ENCODE measurements around the gene SLC4A2.

SLC4A2 gene

GRCh38 chr7:151124899-151125399 lies 65.6 kb downstream of the SLC4A2 start:
- Histone ChIP-seq H3K4me3 (ENCODE audit: low read depth, low read length) (no peak overlapping the region), H3K9me3 (ENCODE audit: control insufficient read depth, insufficient read depth, low read depth, low read length) (no peaks in the 10 kb centered on the region), H3K27ac (ENCODE audit: extremely low read depth, low read depth, low read length) (no peak overlapping the region), H3K4me1 (ENCODE audit: control insufficient read depth, insufficient read depth, low read length) (no peaks in the 10 kb centered on the region), H3K36me3 (ENCODE audit: control insufficient read depth in 2 of 2, insufficient read depth in 1 of 2, low read length in 2 of 2) (peaks cover 0 to 91% of the 10 kb centered on the region in 2 experiments; a peak in 1 of 3 replicates)
- POLR2A ChIA-PET, result interaction anchor here (1.4 kb wide), 1 partner anchor 97 kb away, joined by 3 read pairs; the partner anchor contains the start of gene ABCB8
- CTCF ChIA-PET, result interaction anchor here (0.7 to 2.6 kb wide), 18 partner anchors 8 to 1954 kb away, joined by 3 to 20 read pairs (median 6); partner anchors contain the start of gene H2BK1
- TF ChIP-seq ZNF548 (tag by site-specific recombination; IDR thresholded peaks at IDR 0.05), result no peak
- TF ChIP-seq, protein P1, sequence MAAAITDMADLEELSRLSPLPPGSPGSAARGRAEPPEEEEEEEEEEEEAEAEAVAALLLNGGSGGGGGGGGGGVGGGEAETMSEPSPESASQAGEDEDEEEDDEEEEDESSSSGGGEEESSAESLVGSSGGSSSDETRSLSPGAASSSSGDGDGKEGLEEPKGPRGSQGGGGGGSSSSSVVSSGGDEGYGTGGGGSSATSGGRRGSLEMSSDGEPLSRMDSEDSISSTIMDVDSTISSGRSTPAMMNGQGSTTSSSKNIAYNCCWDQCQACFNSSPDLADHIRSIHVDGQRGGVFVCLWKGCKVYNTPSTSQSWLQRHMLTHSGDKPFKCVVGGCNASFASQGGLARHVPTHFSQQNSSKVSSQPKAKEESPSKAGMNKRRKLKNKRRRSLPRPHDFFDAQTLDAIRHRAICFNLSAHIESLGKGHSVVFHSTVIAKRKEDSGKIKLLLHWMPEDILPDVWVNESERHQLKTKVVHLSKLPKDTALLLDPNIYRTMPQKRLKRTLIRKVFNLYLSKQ (tag by site-specific recombination; IDR thresholded peaks at IDR 0.05; ENCODE audit: borderline replicate concordance), result no peak
- no peak for TF ChIP-seq ZNF670 (tag by site-specific recombination; IDR thresholded peaks at IDR 0.05; ENCODE audit: low read depth)
- no peak for TF ChIP-seq PRDM2 (tag by site-specific recombination; IDR thresholded peaks at IDR 0.05; ENCODE audit: borderline replicate concordance)
- no peak for TF ChIP-seq GLIS1 (tag by site-specific recombination; IDR thresholded peaks at IDR 0.05)
- no peak for TF ChIP-seq ZNF133 (tag by site-specific recombination; IDR thresholded peaks at IDR 0.05)
- no peak for TF ChIP-seq ZNF544 (tag by site-specific recombination; IDR thresholded peaks at IDR 0.05)
- no peak for TF ChIP-seq ZNF302 (tag by site-specific recombination; IDR thresholded peaks at IDR 0.05; ENCODE audit: low read depth)
- TF ChIP-seq EGR2 (tag by site-specific recombination; IDR thresholded peaks at IDR 0.05; ENCODE audit: low read depth), result peak; percentile 35; the same call in 1 of the 2 replicates
- TF ChIP-seq, protein P2, sequence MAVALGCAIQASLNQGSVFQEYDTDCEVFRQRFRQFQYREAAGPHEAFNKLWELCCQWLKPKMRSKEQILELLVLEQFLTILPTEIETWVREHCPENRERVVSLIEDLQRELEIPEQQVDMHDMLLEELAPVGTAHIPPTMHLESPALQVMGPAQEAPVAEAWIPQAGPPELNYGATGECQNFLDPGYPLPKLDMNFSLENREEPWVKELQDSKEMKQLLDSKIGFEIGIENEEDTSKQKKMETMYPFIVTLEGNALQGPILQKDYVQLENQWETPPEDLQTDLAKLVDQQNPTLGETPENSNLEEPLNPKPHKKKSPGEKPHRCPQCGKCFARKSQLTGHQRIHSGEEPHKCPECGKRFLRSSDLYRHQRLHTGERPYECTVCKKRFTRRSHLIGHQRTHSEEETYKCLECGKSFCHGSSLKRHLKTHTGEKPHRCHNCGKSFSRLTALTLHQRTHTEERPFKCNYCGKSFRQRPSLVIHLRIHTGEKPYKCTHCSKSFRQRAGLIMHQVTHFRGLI (tag by site-specific recombination; IDR thresholded peaks at IDR 0.05), result no peak
- TF ChIP-seq ZNF155 (tag by site-specific recombination; IDR thresholded peaks at IDR 0.05), result no peak
- no peak for TF ChIP-seq ZNF747 (tag by site-specific recombination; IDR thresholded peaks at IDR 0.05)
- TF ChIP-seq ZNF416 (tag by site-specific recombination; IDR thresholded peaks at IDR 0.05), result no peak
- peak; percentile 82 for TF ChIP-seq SCRT2 (tag by site-specific recombination; IDR thresholded peaks at IDR 0.05)
- TF ChIP-seq ZXDB (tag by site-specific recombination; IDR thresholded peaks at IDR 0.05), result no peak
- TF ChIP-seq ZFHX2 (tag by site-specific recombination; conservative IDR thresholded peaks at IDR 0.05), result peak; percentile 50; the same call in 1 of the 2 replicates
- TF ChIP-seq ZBTB48 (tag by site-specific recombination; IDR thresholded peaks at IDR 0.05), result no peak
- no peak for TF ChIP-seq SALL2 (tag by site-specific recombination; IDR thresholded peaks at IDR 0.05; ENCODE audit: borderline replicate concordance)
- TF ChIP-seq ZSCAN23 (tag by site-specific recombination; IDR thresholded peaks at IDR 0.05), result no peak
- TF ChIP-seq, protein P3, sequence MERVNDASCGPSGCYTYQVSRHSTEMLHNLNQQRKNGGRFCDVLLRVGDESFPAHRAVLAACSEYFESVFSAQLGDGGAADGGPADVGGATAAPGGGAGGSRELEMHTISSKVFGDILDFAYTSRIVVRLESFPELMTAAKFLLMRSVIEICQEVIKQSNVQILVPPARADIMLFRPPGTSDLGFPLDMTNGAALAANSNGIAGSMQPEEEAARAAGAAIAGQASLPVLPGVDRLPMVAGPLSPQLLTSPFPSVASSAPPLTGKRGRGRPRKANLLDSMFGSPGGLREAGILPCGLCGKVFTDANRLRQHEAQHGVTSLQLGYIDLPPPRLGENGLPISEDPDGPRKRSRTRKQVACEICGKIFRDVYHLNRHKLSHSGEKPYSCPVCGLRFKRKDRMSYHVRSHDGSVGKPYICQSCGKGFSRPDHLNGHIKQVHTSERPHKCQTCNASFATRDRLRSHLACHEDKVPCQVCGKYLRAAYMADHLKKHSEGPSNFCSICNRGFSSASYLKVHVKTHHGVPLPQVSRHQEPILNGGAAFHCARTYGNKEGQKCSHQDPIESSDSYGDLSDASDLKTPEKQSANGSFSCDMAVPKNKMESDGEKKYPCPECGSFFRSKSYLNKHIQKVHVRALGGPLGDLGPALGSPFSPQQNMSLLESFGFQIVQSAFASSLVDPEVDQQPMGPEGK (tag by site-specific recombination; IDR thresholded peaks at IDR 0.05), result no peak
- TF ChIP-seq HIC1 (tag by site-specific recombination; IDR thresholded peaks at IDR 0.05), result no peak
- TF ChIP-seq, protein P4, sequence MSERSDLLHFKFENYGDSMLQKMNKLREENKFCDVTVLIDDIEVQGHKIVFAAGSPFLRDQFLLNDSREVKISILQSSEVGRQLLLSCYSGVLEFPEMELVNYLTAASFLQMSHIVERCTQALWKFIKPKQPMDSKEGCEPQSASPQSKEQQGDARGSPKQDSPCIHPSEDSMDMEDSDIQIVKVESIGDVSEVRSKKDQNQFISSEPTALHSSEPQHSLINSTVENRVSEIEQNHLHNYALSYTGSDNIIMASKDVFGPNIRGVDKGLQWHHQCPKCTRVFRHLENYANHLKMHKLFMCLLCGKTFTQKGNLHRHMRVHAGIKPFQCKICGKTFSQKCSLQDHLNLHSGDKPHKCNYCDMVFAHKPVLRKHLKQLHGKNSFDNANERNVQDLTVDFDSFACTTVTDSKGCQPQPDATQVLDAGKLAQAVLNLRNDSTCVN (tag by site-specific recombination; optimal IDR thresholded peaks at IDR 0.05), result no peak
- TF ChIP-seq ZNF266 (tag by site-specific recombination; IDR thresholded peaks at IDR 0.05; ENCODE audit: low read depth), result no peak
- TF ChIP-seq ZNF555 (tag by site-specific recombination; conservative IDR thresholded peaks at IDR 0.05), result no peak
